Gastrocnemius medialis (tissue), 4 donors: ENCODE data around the gene HOXB6. TPM values are rescaled to one million over a fixed set of nuclear protein-coding genes. Genes with fewer than 3 reads are reported as not detected.

ENCODE experiments used
- ATAC-seq, 2 donors: fragments of 150-250 bp; one replicate each; pipeline ENCODE4 v1.9.1; 2016
- DNase-seq, 2 donors: peaks; one replicate each; pipeline ENCODE4 v3.0.0-alpha.2; 2019
- H3K27ac ChIP-seq, 4 donors: fragments of 200-600 bp; sonication (generic); 1 replicate in 1 of 4; 2 replicates in 3 of 4; pipeline ENCODE4 v1.5.1; 2016 to 2018; ENCODE audit warnings: mild to moderate bottlenecking in 2 of 4, moderate library complexity in 1 of 4
- H3K27me3 ChIP-seq, 3 donors: fragments of 200-600 bp; sonication (generic) in 2 of 3; 1 replicate in 1 of 3; 2 replicates in 2 of 3; pipeline versions ENCODE4 v1.5.1 to v1.6.0; 2016 to 2019; ENCODE audit warnings: mild to moderate bottlenecking in 1 of 3, moderate library complexity in 1 of 3
- H3K36me3 ChIP-seq, 2 donors: fragments of 200-600 bp; sonication (generic) in 1 of 2; one replicate each; pipeline ENCODE4 v1.5.1; 2017 to 2018
- H3K4me1 ChIP-seq, 2 donors: fragments of 200-600 bp; sonication (generic) in 1 of 2; one replicate each; pipeline ENCODE4 v1.5.1; 2016 to 2017; ENCODE audit warnings: mild to moderate bottlenecking in 2 of 2
- H3K4me3 ChIP-seq, 4 donors: fragments of 200-600 bp; sonication (generic) in 3 of 4; 1 replicate in 1 of 4; 2 replicates in 3 of 4; pipeline ENCODE4 v1.5.1; 2016 to 2019; ENCODE audit warnings: mild to moderate bottlenecking in 2 of 4
- H3K9me3 ChIP-seq, 3 donors: fragments of 200-600 bp; sonication (generic) in 2 of 3; 1 replicate in 1 of 3; 2 replicates in 2 of 3; pipeline ENCODE4 v1.5.1; 2016 to 2019
- POLR2A ChIP-seq, 2 donors: fragments of 450-650 bp; IDR thresholded peaks; one replicate each; pipeline ENCODE4 v1.6.1; 2017; ENCODE audit warnings: antibody characterized with exemption in 2 of 2, mild to moderate bottlenecking in 2 of 2, moderate library complexity in 2 of 2
- in situ Hi-C, 4 donors: fragments of 200-750 bp; cut with MboI; loops; one replicate each; pipeline versions ENCODE4 v1.15.0 to v1.8.0; 2017; ENCODE audit warnings: low sequenced_read_pairs in 4 of 4
- intact Hi-C: fragments of 100-400 bp; cut with DNase I; formaldehyde crosslinking; loops from one replicate; pipeline ENCODE4 v1.15.1; 2023; ENCODE audit warnings: low total_unique reads
- total RNA-seq, 4 donors: library from RNA; depleted of rRNA; stranded (reverse); fragments of >200 nt; gene quantifications; one replicate each; pipeline versions ENCODE4 v1.1.0 to v1.2.3, GENCODE V29; 2016
- TF ChIP-seq, protein P1 (sequence below), 5 experiments: fragments of 450-650 bp in 3 of 5; fragments of 200-600 bp in 2 of 5; sonication (generic) in 2 of 5; IDR thresholded peaks in 4 of 5; conservative IDR thresholded peaks in 1 of 5; 1 replicate in 4 of 5; 2 replicates in 1 of 5; pipeline ENCODE4 v1.5.1; 2016 to 2019; ENCODE audit warnings: antibody characterized with exemption in 5 of 5, mild to moderate bottlenecking in 3 of 5, moderate library complexity in 3 of 5

Gene HOXB6
- total RNA-seq, 4 donors from 2014 or later, result 0.55 to 3.0 (median 1.3) TPM

DNA sequence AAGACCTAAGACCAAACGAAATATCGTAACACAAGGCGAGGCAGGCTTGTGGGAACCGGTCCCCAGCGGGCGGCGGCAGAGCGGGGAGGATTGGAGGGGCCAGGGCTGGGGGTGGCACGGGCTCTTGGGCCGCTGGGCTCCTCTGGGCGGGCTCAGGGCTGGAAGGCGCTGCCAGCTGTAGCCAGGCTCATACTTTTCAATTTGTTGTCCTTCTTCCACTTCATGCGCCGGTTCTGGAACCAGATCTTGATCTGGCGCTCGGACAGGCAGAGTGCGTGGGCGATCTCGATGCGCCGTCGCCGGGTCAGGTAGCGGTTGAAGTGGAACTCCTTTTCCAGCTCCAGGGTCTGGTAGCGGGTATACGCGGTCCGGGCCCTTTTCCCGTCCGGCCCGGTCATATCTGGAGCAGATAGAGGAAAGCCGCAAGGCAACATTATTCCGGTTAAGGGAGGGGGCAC is 12.7 kb downstream of the HOXB6 start:
- TF ChIP-seq, protein P1, sequence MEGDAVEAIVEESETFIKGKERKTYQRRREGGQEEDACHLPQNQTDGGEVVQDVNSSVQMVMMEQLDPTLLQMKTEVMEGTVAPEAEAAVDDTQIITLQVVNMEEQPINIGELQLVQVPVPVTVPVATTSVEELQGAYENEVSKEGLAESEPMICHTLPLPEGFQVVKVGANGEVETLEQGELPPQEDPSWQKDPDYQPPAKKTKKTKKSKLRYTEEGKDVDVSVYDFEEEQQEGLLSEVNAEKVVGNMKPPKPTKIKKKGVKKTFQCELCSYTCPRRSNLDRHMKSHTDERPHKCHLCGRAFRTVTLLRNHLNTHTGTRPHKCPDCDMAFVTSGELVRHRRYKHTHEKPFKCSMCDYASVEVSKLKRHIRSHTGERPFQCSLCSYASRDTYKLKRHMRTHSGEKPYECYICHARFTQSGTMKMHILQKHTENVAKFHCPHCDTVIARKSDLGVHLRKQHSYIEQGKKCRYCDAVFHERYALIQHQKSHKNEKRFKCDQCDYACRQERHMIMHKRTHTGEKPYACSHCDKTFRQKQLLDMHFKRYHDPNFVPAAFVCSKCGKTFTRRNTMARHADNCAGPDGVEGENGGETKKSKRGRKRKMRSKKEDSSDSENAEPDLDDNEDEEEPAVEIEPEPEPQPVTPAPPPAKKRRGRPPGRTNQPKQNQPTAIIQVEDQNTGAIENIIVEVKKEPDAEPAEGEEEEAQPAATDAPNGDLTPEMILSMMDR (IDR thresholded peaks at IDR 0.05 in 4 of 5, conservative IDR thresholded peaks at IDR 0.05 in 1 of 5), result no peak
- TF ChIP-seq POLR2A (IDR thresholded peaks at IDR 0.05), result no peak
- in situ Hi-C loops (loop anchor here in 3 of 4 donors (10.0 kb wide), 2 partner anchors 247 to 257 kb away; no protein-coding TSS in a partner anchor), intact Hi-C loops (loop anchor here (5.0 kb wide), 1 partner anchor 240 kb away; no protein-coding TSS in a partner anchor)
- no peak overlapping the region for H3K27ac ChIP-seq
- ATAC-seq (no peak), DNase-seq (no peak)
- H3K9me3 ChIP-seq, result no peaks in the 10 kb centered on the region
- peaks cover 3 to 14% of the 10 kb centered on the region in 2 donors for H3K4me1 ChIP-seq
- no peaks in the 10 kb centered on the region for H3K36me3 ChIP-seq
- H3K27me3 ChIP-seq, result peaks cover 51 to 84% (median 69%) of the 10 kb centered on the region in 3 donors
- H3K4me3 ChIP-seq, result no peak overlapping the region

DNA sequence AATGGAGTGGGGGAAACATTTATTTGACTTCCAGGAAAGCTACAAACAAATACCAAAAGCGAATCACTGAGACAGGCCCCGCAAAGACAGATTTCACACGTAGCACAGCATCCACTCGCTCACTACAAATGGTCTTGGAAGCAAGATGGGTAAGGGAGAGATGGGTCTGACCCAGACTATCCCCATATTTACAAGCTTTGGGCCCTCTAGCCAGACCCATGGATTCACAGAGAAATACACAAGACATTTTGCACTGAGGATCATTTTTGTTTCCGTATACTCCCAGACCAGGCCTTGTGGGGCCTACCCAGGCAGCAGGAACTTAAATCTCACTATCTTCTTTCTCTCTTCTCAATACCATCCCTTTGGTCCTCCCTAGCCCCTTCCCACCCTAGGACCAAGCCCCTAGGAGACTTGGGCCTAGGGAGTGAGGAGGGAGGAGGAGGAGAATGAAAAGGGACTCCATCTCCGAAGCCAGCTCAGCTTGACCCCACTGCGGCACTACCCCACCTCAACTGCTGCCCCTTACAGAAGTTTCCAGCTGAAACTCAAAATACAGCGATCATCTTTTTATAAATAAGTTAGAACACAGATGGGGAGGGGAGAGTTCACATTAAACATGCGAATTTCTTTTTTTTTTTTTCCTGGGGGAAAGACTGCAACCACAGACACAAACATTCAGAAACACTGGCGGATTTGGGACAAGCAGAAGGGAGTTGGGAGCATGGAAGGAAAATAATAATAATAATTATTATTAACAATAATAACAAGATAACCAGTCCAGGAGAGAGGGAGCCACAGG is 13.3 kb downstream of the HOXB6 start:
- no peak for TF ChIP-seq POLR2A (IDR thresholded peaks at IDR 0.05)
- TF ChIP-seq, protein P1 (IDR thresholded peaks at IDR 0.05 in 4 of 5, conservative IDR thresholded peaks at IDR 0.05 in 1 of 5), result no peak
- ATAC-seq (no peak), DNase-seq (no peak)
- Histone ChIP-seq H3K36me3 (no peaks in the 10 kb centered on the region), H3K27me3 (peaks cover 50 to 84% (median 69%) of the 10 kb centered on the region in 3 donors), H3K9me3 (no peaks in the 10 kb centered on the region), H3K4me1 (peaks cover 3 to 14% of the 10 kb centered on the region in 2 donors), H3K27ac (no peak overlapping the region), H3K4me3 (no peak overlapping the region)
- in situ Hi-C loops, result loop anchor here in 3 of 4 donors (10.0 kb wide), 2 partner anchors 247 to 257 kb away; no protein-coding TSS in a partner anchor
- intact Hi-C loops, result loop anchor here (5.0 kb wide), 1 partner anchor 239 kb away; no protein-coding TSS in a partner anchor

DNA sequence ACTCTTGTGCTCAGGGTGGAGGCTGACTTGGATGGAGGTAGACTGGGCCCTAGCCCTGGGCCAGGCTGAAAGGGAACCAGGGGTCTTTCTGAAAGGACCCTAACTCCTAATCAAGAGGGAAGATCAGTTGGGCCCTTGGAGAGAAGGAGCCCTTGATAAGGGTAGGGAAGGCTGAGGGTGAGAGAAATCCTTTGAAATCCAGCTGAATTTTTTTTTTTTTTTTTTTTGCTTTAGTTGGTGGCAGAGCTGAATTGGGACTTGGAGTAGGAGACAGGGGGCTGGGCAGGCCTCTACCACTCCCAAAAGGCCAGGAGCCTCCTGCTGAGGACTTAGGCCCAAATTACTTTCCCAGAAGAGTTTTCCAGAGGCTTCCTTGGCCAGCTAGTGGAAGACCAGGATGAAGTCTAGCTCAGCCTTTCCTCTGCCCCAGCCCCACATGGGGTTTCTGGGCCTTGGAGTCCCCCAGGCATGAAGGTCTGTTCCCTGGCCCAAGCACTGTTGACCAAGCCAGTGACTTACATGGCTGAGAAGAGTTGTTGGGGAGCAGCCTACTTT is 14.1 kb downstream of the HOXB6 start:
- TF ChIP-seq, protein P1 (IDR thresholded peaks at IDR 0.05 in 4 of 5, conservative IDR thresholded peaks at IDR 0.05 in 1 of 5), result no peak
- TF ChIP-seq POLR2A (IDR thresholded peaks at IDR 0.05), result no peak
- Histone ChIP-seq H3K27me3 (peaks cover 50 to 84% (median 69%) of the 10 kb centered on the region in 3 donors), H3K4me1 (peaks cover 7 to 14% of the 10 kb centered on the region in 2 donors), H3K27ac (no peak overlapping the region), H3K9me3 (no peaks in the 10 kb centered on the region), H3K36me3 (no peaks in the 10 kb centered on the region), H3K4me3 (no peak overlapping the region)
- intact Hi-C loops, result loop anchor here (5.0 kb wide), 1 partner anchor 238 kb away; no protein-coding TSS in a partner anchor
- DNase-seq, result no peak
- no peak for ATAC-seq
- in situ Hi-C loops, result loop anchor here in 3 of 4 donors (10.0 kb wide), 2 partner anchors 246 to 256 kb away; no protein-coding TSS in a partner anchor

DNA sequence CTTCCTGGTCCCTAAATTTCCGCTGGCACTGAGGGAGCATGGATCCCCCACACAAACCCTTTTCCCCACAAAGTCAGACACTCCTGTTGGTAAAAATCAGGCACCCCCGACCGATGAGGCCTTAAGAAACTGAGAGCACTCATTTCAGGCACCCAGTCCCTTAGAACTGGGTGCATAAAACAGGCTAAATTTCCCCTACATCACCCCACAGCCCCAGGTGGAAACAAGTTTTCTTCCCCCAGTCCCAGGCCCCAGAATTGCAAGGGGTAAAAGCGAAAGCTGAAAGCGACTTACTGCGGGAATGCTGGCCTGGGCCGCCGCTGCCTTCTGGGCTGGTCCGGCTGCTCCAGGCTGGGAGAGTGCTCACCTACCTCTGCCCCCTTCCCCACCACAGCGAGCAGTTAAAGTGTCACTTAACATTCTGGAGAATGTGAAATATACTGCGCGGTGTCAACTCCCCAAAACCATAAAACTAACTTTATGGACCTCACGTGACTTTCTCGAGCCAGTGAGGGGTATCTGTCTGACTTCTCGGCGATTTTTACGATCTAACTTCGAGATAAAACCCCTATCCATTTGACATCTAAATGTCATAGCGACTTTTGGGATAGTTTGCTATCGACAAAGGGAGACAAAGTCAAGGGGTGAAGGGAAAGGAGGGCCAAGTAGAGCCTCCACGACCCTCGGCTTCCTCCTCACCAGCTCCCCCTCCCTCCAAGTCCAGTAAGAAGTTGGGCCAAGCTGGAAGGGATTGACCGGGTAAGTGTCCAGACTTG is 14.8 kb downstream of the HOXB6 start, which contains the start of gene HOXB3:
TSS of gene HOXB3 (minus strand) at position 411 of the 776 bp plus-strand sequence. CDS start 37,767 bp downstream, outside the sequence.
- in situ Hi-C loops, result loop anchor here in 3 of 4 donors (10.0 kb wide), 2 partner anchors 245 to 255 kb away; no protein-coding TSS in a partner anchor
- Histone ChIP-seq H3K4me3 (no peak within 1 kb of the TSS), H3K27me3 (peaks cover 47 to 80% (median 64%) of the 10 kb centered on the region in 3 donors), H3K36me3 (no peaks in the 10 kb centered on the region), H3K4me1 (peaks cover 9 to 18% of the 10 kb centered on the region in 2 donors), H3K9me3 (no peaks in the 10 kb centered on the region), H3K27ac (no peak within 1 kb of the TSS)
- intact Hi-C loops, result loop anchor here (5.0 kb wide), 1 partner anchor 238 kb away; no protein-coding TSS in a partner anchor
- ATAC-seq, result no peak
- TF ChIP-seq, protein P1 (IDR thresholded peaks at IDR 0.05 in 4 of 5, conservative IDR thresholded peaks at IDR 0.05 in 1 of 5), result no peak
- TF ChIP-seq POLR2A (IDR thresholded peaks at IDR 0.05), result no peak
- no peak for DNase-seq
